Measurements from ENCODE around the gene TAS2R40. TPM values are rescaled to one million over a fixed set of nuclear protein-coding genes. Genes with fewer than 3 reads are reported as not detected.

Gene TAS2R40
- polyA plus RNA-seq, 1 of the 3 experiments (the other 2 are of a cell fraction) = not detected

DNA sequence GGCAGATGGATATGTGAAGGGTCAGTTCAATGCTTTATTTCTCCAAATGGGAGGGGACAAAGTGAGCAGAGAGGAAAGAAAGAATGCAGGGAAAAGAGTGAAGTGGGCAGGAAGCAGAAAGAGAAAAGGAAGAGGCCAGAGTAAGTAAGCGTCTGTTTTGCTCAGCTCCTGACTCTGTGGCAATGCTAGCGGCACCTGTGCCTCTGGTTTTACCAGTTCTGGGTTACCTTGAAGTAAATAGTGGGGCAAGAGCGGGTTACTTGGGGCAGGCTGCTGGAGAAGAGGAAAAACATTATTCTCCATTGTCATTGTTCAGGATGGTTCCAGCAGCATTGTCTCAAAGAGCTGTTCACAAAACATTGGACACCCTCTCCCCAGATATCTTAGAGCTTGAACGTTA is 1.9 kb downstream of the TAS2R40 start:
- H3K27ac ChIP-seq (ENCODE audit: low read depth in 2 of 2, low read length in 1 of 2) = no peak overlapping the region
- POLR2A ChIA-PET = no interaction called here
- H3K36me3 ChIP-seq (replicated peaks in 1 of 2; ENCODE audit: control insufficient read depth in 1 of 2, insufficient read depth in 2 of 2, low read length in 1 of 2) = no peaks in the 10 kb centered on the region
- H2AFZ ChIP-seq (ENCODE audit: low read depth) = no peak overlapping the region
- no peak overlapping the region for H3K4me2 ChIP-seq
- H3K9me2 ChIP-seq = no peaks in the 10 kb centered on the region
- no peaks in the 10 kb centered on the region for H3K9me3 ChIP-seq
- no peak overlapping the region for H3K4me3 ChIP-seq (ENCODE audit: low read depth in 2 of 2, low read length in 1 of 2)
- CTCF ChIA-PET = interaction anchor here (1.1 to 11.5 kb wide), 5 partner anchors 9 to 216 kb away, joined by 3 to 450 read pairs (median 4); no protein-coding TSS in a partner anchor
- no peaks in the 10 kb centered on the region for H4K20me1 ChIP-seq (ENCODE audit: insufficient read depth)
- H3K9ac ChIP-seq = no peak overlapping the region
- no peak for DNase-seq
- no peaks in the 10 kb centered on the region for H3K4me1 ChIP-seq (ENCODE audit: control insufficient read depth in 1 of 2, insufficient read depth in 2 of 2, low read depth in 1 of 2, low read length in 1 of 2)
- H3K79me2 ChIP-seq (ENCODE audit: insufficient read depth) = no peaks in the 10 kb centered on the region
- H3F3A ChIP-seq (replicated peaks; ENCODE audit: insufficient read depth) = no peaks in the 10 kb centered on the region
- WGBS (ENCODE audit: low lambda C conversion rate) = 34% methylated on average over 4 of the region's 4 CpGs
- TF ChIP-seq CHD2 (IDR thresholded peaks at IDR 0.05; ENCODE audit: low read length, partially characterized antibody) = no peak
- TF ChIP-seq TAF1 (IDR thresholded peaks at IDR 0.05; ENCODE audit: borderline replicate concordance, low read depth, low read length) = no peak
- TF ChIP-seq JUND (IDR thresholded peaks at IDR 0.05) = no peak
- TF ChIP-seq FOSL2 (IDR thresholded peaks at IDR 0.05; ENCODE audit: borderline replicate concordance, low read depth) = no peak
- no peak for TF ChIP-seq NRF1 (IDR thresholded peaks at IDR 0.05; ENCODE audit: low read depth, low read length)
- TF ChIP-seq, protein P1, sequence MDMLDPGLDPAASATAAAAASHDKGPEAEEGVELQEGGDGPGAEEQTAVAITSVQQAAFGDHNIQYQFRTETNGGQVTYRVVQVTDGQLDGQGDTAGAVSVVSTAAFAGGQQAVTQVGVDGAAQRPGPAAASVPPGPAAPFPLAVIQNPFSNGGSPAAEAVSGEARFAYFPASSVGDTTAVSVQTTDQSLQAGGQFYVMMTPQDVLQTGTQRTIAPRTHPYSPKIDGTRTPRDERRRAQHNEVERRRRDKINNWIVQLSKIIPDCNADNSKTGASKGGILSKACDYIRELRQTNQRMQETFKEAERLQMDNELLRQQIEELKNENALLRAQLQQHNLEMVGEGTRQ (IDR thresholded peaks at IDR 0.05; ENCODE audit: borderline replicate concordance, low read depth, low read length) = no peak
- TF ChIP-seq FOXJ3 (CRISPR knock-in tag; IDR thresholded peaks at IDR 0.05) = no peak
- TF ChIP-seq MEF2A (IDR thresholded peaks at IDR 0.05; ENCODE audit: borderline replicate concordance, low read depth) = no peak
- no peak for TF ChIP-seq RXRA (IDR thresholded peaks at IDR 0.05; ENCODE audit: borderline replicate concordance, low read depth)
- TF ChIP-seq MXI1 (IDR thresholded peaks at IDR 0.05; ENCODE audit: low read depth, low read length) = no peak
- TF ChIP-seq SMC3 (IDR thresholded peaks at IDR 0.05; ENCODE audit: low read depth, low read length) = no peak
- TF ChIP-seq RFX5 (IDR thresholded peaks at IDR 0.05; ENCODE audit: low read length) = no peak
- no peak for TF ChIP-seq TEAD4 (IDR thresholded peaks at IDR 0.05; ENCODE audit: borderline replicate concordance, insufficient read depth)
- peaks cover 40% of the 10 kb centered on the region; the same call in 1 of the 2 replicates for H3K27me3 ChIP-seq (ENCODE audit: insufficient read depth)

DNA sequence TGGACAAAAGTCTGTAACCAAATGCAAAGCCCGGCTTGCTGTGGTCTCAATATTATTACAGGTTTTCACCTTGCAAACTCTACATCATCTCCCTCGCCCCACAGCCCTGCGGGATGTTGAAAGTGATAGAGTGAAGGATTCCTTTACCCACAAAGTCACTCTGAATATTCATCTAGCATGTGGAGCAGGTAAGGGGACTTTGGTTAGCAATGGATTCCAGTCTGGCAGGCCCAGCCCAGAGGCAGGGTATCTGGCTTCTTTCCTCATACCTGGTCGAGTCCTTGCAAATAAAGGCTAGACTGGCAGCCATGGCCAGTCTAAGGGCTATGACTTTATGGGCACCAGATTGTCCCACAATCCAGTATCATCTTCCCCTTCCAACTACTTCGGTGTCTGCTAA is 3.2 kb downstream of the TAS2R40 start:
- H3K9ac ChIP-seq = no peak overlapping the region
- no peak overlapping the region for H2AFZ ChIP-seq (ENCODE audit: low read depth)
- peaks cover 33% of the 10 kb centered on the region; the same call in 1 of the 2 replicates for H3K27me3 ChIP-seq (ENCODE audit: insufficient read depth)
- H3K4me3 ChIP-seq (ENCODE audit: low read depth in 2 of 2, low read length in 1 of 2) = no peak overlapping the region
- H3K4me2 ChIP-seq = no peak overlapping the region
- H3K9me3 ChIP-seq = no peaks in the 10 kb centered on the region
- CTCF ChIA-PET = interaction anchor here (2.4 to 11.5 kb wide), 3 partner anchors 10 to 217 kb away, joined by 15 to 450 read pairs (median 33); no protein-coding TSS in a partner anchor
- H3K79me2 ChIP-seq (ENCODE audit: insufficient read depth) = no peaks in the 10 kb centered on the region
- no peaks in the 10 kb centered on the region for H3K36me3 ChIP-seq (replicated peaks in 1 of 2; ENCODE audit: control insufficient read depth in 1 of 2, insufficient read depth in 2 of 2, low read length in 1 of 2)
- H4K20me1 ChIP-seq (ENCODE audit: insufficient read depth) = no peaks in the 10 kb centered on the region
- 46% methylated on average over 5 of the region's 5 CpGs for WGBS (ENCODE audit: low lambda C conversion rate)
- no peak overlapping the region for H3K27ac ChIP-seq (ENCODE audit: low read depth in 2 of 2, low read length in 1 of 2)
- H3F3A ChIP-seq (replicated peaks; ENCODE audit: insufficient read depth) = no peaks in the 10 kb centered on the region
- H3K4me1 ChIP-seq (ENCODE audit: control insufficient read depth in 1 of 2, insufficient read depth in 2 of 2, low read depth in 1 of 2, low read length in 1 of 2) = peaks cover 2 to 4% of the 10 kb centered on the region in 2 experiments; a peak in 2 of 4 replicates
- no peak for DNase-seq
- TF ChIP-seq FOSL2 (IDR thresholded peaks at IDR 0.05; ENCODE audit: borderline replicate concordance, low read depth) (no peak), FOXM1 (IDR thresholded peaks at IDR 0.05; ENCODE audit: low read depth) (no peak), IRF3 (IDR thresholded peaks at IDR 0.05; ENCODE audit: low read depth, low read length) (no peak), FOXJ3 (CRISPR knock-in tag; IDR thresholded peaks at IDR 0.05) (no peak), MXI1 (IDR thresholded peaks at IDR 0.05; ENCODE audit: low read depth, low read length) (no peak)
- POLR2A ChIA-PET = no interaction called here
- no peaks in the 10 kb centered on the region for H3K9me2 ChIP-seq

All from SK-N-SH (cell line).